ENCODE data around the gene ZNF619. TPM values are rescaled to one million over a fixed set of nuclear protein-coding genes. Genes with fewer than 3 reads are reported as not detected.
"Not testable (repeated sequence)": the region's sequence is repeated elsewhere in the genome, so short reads cannot be mapped to it uniquely, and the experiment has no call there.

The ZNF619 gene
- total and polyA plus RNA-seq, 2 experiments from 2014 or later, result 0.15 TPM; not detected in 1

DNA sequence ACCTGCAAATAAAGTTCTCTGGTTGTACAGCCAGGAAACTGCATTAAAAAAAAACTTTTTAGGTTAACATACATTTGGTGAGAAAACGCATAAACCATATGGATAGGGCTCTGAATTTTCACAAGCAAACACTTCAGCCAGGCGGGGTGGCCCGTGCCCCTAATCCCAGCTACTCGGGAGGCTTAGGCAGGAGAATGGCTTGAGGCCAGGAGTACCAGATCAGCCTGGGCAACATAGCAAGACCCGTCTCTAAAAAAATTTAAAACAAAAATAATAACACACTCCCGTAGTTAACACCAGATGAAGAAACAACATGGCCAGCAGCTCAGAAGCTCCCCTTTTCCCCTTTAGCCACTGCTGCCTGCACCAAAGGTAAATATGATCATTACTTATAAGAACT lies 23.0 kb upstream of the ZNF619 start:
- TF ChIP-seq CTCF (IDR thresholded peaks at IDR 0.05; ENCODE audit: low read depth, low read length), result no peak
- peaks cover 4% of the 10 kb centered on the region for H3K36me3 ChIP-seq
- no peaks in the 10 kb centered on the region for H3K27me3 ChIP-seq
- H3K9me3 ChIP-seq (ENCODE audit: low read depth), result no peaks in the 10 kb centered on the region
- peak overlapping the region; percentile 27 for H3K4me3 ChIP-seq
- DNase-seq (ENCODE audit: low read depth in 1 of 2, low spot score in 1 of 2), result no peak
- peak overlapping the region; percentile 87 for H3K27ac ChIP-seq
- H3K4me1 ChIP-seq (ENCODE audit: low read depth), result peaks cover 4% of the 10 kb centered on the region

DNA sequence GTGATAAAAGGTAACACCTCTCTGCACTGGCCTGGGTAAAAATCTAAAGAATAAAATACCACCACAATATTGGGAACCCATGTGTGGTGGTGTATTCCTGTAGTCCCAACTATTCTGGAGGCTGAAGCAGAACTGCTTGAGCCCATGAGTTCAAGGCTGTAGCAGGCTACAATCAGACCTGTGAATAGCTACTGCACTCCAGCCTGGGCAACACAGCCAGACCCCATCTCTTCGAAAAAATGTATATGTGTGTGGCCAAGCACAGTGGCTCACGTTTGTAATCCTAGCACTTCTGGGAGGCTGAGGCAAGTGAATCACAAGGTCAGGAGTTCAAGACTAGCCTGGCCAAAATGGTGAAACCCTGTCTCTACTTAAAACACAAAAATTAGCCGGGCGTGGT lies 21.6 kb upstream of the ZNF619 start:
- H3K9me3 ChIP-seq (ENCODE audit: low read depth), result no peaks in the 10 kb centered on the region
- DNase-seq (ENCODE audit: low read depth in 1 of 2, low spot score in 1 of 2), result no peak
- peaks cover 4% of the 10 kb centered on the region for H3K4me1 ChIP-seq (ENCODE audit: low read depth)
- TF ChIP-seq CTCF (IDR thresholded peaks at IDR 0.05; ENCODE audit: low read depth, low read length), result no peak
- no peak overlapping the region for H3K27ac ChIP-seq
- H3K4me3 ChIP-seq, result no peak overlapping the region
- no peaks in the 10 kb centered on the region for H3K27me3 ChIP-seq
- peaks cover 15% of the 10 kb centered on the region for H3K36me3 ChIP-seq

DNA sequence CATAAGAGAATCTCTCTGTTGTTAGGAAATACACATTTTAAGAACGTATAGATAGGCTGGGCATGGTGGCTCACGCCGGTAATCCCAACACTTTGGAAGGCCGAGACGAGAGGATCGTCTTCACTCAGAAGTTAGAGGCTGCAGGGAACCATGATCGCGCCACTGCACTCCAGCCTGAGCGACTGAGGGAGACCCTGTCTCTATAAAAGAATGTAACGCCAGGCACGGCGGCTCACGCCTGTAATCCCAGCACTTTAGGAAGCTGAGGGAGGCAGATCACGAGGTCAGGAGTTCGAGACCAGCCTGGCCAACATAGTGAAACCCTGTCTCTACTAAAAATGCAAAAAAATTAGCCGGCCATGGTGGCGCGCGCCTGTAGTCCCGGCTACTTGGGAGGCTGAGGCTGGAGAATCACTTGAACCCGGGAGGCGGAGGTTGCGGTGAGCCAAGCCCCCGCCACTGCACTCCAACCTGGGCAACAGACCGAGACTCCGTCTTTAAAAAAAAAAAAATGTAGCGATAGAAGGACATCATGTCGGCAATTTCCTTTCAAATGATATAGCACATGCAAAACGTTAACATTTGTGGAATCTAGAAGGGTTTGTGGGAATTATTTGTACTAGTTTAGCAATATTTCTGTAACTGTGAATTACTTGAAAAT lies 20.5 kb upstream of the ZNF619 start:
- Histone ChIP-seq H3K4me3 (peak overlapping the region; percentile 67), H3K36me3 (peaks cover 26% of the 10 kb centered on the region), H3K27ac (peak overlapping the region; percentile 89), H3K4me1 (ENCODE audit: low read depth) (peaks cover 4% of the 10 kb centered on the region), H3K9me3 (ENCODE audit: low read depth) (no peaks in the 10 kb centered on the region), H3K27me3 (no peaks in the 10 kb centered on the region)
- TF ChIP-seq CTCF (IDR thresholded peaks at IDR 0.05; ENCODE audit: low read depth, low read length), result no peak
- peak in 1 of 2 donors; percentile 9 for DNase-seq (ENCODE audit: low read depth in 1 of 2, low spot score in 1 of 2)

DNA sequence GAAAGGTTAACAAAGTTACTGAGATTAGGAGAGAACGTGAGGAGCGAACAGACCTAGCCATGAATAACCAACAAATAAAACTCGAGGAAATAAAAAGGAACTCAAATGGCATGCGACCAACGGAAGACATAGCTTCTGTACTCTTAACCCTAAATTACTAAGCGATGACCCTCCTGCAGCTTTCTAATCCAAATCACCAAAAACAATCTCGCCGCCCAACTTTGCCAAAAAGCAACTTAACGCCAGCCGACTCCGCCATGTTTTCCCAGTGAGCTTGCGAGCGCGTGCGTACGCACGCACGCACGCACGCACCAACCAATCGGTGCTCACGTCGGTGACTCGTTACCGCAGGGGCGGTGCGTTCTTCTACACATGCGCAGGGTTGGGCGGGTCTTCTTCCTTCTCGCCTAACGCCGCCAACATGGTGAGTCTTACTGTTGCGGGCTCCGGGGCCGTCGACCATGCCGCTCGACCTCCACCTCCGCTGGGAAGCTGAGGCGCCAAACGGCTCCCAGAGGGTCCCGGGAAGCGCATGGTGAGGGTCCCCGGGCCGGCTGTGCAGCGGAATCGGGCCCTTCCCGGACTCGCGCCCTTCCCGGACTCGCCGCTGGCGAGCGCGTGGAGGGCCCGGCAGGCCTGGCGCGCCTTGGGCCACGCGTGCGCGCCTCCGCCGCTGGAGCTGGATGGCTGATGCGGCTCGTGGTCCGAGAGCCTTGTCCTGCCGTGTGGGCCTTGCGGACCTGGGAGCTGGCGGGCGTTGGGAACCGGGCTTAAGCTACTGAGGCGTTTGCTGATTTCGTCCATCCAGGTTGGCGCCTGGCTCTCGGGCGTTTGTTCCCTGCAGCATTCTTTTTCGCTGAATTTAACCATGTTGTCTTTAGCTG lies 19.7 kb upstream of the ZNF619 start, which contains the start of gene RPL14:
Gene RPL14 (plus strand): TSS at position 400 of the 884 bp plus-strand sequence. CDS start 133 bp downstream, at position 533.
- Histone ChIP-seq H3K9me3 (ENCODE audit: low read depth) (no peaks in the 10 kb centered on the region), H3K27ac (peak within 1 kb of the TSS; percentile 89), H3K4me1 (ENCODE audit: low read depth) (peaks cover 3% of the 10 kb centered on the region), H3K27me3 (no peaks in the 10 kb centered on the region), H3K36me3 (peaks cover 30% of the 10 kb centered on the region), H3K4me3 (peak within 1 kb of the TSS; percentile 67)
- peak; percentile 97 to 98 for DNase-seq (ENCODE audit: low read depth in 1 of 2, low spot score in 1 of 2)
- no peak for TF ChIP-seq CTCF (IDR thresholded peaks at IDR 0.05; ENCODE audit: low read depth, low read length)

DNA sequence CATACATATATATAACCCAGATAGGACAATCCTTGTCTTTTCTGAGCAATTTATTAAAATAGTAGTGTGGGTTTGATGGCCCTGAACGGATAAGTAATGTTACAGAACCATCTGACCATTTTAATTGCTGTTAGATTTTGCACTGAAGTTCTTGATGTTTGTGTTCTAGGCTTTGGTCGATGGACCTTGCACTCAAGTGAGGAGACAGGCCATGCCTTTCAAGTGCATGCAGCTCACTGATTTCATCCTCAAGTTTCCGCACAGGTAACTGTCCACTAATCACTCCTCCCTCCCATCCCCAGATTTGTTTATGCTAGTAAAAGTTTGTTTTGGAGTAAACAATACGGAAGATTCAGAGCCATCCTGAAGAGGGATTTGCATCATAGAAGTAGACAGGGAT lies 18.4 kb upstream of the ZNF619 start:
- H3K9me3 ChIP-seq (ENCODE audit: low read depth), result no peaks in the 10 kb centered on the region
- H3K36me3 ChIP-seq, result peaks cover 39% of the 10 kb centered on the region
- no peak for TF ChIP-seq CTCF (IDR thresholded peaks at IDR 0.05; ENCODE audit: low read depth, low read length)
- no peak overlapping the region for H3K27ac ChIP-seq
- peak overlapping the region; percentile 67 for H3K4me3 ChIP-seq
- H3K27me3 ChIP-seq, result no peaks in the 10 kb centered on the region
- H3K4me1 ChIP-seq (ENCODE audit: low read depth), result no peaks in the 10 kb centered on the region
- no peak for DNase-seq (ENCODE audit: low read depth in 1 of 2, low spot score in 1 of 2)

DNA sequence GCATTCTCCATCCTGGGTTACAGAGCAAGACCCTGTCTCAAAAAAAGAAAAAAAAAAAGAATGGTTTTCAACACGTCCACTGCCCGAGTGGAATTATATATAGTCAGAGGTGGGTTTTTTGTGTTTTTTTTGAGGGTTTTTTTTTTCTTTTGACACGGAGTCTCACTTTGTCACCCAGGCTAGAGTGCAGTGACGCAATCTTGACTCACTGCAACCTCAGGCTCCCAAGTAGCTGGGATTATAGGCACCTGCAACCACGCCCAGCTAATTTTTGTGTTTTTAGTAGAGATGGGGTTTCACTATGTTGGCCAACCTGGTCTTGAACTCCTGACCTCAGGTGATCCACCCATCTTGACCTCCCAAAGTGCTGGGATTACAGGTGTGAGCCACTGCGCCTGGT lies 16.4 kb upstream of the ZNF619 start:
- H3K9me3 ChIP-seq (ENCODE audit: low read depth), result not testable (repeated sequence)

More for the DNA sequence above, 16.4 kb upstream of the ZNF619 start:
- H3K36me3 ChIP-seq, result peaks cover 44% of the 10 kb centered on the region
- H3K4me3 ChIP-seq; H3K27me3 ChIP-seq; H3K27ac ChIP-seq; H3K4me1 ChIP-seq (ENCODE audit: low read depth); DNase-seq (ENCODE audit: low read depth in 1 of 2, low spot score in 1 of 2): not testable (repeated sequence)

Data from cardiac muscle cell (in vitro differentiated cells and primary cell).